HG02981 (cell line): ENCODE results near the gene SEC14L5.
"Not testable (repeated sequence)": the region's sequence is repeated elsewhere in the genome, so short reads cannot be mapped to it uniquely, and the experiment has no call there.

ENCODE experiments used
- ATAC-seq: cut with Tn5 transposase; IDR thresholded peaks from one replicate; pipeline ENCODE4 v1.9.1; 2021; ENCODE audit warnings: mild to moderate bottlenecking, moderate library complexity; ENCODE audit not compliant: unreplicated experiment

The SEC14L5 gene

DNA sequence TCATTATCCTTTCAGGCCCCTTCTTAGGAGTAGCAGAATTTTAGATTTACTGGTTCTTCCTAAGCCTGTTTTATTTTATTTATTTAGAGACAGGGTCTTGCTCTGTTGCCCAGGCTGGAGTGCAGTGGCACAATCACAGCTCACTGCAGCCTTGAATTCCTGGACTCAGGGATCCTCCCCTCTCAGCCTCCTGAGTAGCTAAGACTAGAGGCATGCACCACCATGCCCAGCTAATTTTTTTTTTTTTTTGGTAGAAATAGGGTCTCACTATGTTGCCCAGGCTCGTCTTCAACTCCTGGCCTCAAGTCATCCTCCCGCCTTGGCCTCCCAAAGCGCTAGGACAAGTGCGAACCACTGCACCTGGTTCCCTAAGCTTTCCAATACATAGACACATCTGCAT is 28.5 kb upstream of the SEC14L5 start:
- ATAC-seq = not testable (repeated sequence)

DNA sequence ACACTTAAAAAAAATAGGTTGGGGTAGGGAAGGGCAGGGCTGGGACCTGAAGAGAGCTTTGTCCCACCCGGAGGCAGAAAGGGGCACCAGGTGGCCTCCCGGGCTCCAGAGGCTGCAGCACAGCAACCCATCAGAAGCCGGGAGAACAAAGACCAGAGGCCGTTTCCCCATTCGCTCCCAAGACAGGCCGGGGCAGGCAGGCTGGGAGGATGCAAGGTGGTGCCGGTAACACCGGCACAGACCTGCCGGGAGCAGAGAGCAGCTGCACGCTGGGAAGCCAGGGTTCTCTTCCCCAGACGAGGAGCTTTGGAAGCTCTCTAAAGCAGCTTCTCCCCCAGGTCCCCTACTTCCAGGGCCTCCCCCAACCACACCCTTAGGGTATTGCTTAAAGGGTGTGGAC is 26.7 kb upstream of the SEC14L5 start:
- no peak for ATAC-seq

DNA sequence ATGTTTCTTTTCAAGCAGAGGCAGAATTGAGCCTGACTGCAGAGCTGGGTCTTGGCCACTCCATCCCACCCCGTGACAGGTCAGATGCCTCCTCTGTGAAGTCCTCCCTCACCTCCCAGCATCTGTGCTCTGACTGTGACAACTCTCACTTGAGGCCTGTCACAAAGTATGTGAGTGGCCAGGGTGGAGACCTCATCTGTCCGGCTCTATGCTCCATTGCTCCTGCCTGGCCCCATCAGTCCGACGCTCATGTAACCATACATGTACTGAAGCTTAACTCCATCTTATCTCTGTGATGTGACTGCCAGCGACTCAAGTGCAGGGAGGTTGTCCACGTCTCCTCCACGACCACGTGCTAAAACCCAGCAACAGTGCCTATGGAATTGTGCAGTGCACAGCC is 24.7 kb upstream of the SEC14L5 start:
- no peak for ATAC-seq

DNA sequence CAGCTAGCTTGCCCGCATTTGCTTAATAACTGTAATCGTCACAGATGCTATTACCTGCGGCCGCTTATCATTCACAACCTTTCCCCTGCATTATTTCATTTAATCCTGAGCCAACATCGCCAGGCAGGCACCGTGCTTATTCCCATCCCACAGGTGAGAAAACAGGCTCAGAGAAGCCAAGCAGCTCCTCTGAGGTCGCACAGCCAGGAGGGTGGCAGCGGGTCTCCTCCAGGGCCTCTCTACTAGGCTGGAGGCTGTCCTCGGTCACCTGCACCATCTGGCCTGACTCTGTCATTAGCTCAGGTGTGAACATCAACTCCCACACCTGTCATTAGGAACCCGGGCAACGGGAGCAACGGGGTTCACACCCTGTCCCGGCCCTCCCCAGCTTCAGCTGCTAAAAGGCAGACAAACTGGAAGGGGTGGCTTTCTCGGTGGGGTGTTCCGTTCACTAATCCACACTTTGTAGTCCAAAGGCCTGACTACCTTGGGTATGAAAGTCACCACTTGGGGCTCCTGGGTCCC is 24.2 kb upstream of the SEC14L5 start:
- ATAC-seq = no peak

DNA sequence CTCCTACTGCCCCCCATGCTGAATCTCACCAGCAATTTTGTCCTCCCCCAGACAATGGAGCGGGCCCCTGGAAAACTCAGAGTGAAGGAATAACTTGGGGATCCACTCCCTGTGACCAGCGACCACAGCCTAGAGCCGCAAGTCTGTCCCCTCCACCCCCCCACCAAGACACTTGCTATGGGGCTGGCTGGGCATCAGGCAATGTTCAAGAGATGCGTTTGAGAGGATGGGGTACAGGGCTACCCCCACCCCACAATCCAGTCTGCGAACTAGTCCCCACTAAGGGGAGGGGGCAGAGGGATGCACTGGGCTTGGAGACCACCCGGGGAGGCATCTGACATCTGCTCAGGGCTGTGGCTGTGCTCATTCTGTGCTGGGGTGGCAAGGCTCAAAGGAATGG is 23.5 kb upstream of the SEC14L5 start:
- ATAC-seq = no peak

DNA sequence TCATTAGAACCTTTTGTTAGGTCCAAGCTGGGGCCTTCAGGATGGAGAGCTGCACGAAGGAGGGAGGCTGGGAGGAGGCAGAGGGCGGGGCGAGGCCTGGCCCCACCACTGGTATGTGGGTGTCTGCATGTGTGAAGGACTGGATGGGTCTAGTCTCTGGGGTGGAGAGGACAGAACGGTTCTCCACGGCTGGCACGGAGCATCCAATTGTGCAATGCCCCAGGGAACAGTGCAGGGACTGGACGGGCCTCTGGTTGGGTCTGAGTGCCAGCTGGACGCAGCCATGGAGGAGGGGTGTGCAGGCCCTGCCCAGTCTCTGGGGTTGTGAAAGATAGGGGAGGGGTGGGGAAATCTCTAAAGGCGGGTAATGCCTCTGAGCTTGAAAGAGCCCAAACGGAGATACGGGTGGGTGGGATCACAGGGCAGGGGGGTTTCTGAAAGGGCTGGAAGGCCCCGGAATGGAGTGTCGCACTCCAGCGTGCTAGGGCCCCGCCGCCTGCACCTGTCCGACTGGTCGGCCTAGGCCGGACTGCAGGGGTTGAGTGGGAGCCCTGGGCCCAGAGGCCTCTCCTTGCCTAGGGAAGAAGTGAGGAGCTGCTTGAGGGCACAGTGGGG is 22.8 kb upstream of the SEC14L5 start:
- ATAC-seq = no peak

DNA sequence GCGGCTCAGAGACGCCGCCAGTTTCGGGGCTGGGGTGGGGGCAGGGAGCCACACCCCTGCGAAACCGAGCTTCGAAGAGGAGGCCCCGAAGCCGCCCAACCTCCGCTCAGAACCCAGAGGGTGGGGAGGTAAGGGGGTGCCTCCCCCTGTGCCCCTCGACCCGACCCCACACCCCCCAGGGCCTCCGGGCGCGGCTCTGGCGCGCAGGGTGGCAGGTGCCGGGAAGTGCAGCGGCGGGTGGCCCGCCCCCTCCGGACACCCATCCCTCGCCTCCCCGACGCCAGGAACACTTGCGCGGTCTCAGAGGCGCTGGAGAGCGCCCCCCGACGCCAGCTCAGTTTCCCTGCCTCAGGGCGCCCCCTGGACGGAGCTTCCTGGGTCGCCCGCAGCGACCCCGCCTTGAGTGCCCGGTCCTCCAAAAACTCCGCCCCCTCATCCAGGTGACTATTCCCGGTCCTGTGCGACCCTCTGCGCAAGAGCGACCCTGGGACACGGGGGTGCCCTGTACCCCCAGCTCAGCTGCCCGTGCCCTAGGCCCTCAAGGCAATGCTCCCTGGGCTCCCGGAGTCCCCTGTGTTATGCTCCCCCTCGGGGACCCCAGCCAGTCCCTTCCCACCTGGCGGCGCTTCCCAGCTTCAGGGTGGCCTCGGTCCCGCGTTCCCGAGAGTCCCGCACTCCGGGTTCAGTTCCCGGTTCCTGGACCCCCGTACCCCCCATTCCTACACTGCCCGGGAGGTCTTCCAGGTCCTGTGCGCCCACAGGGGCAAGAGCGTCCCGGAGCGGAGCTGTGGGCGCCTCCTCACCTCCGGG is 21.7 kb upstream of the SEC14L5 start:
- ATAC-seq = no peak

DNA sequence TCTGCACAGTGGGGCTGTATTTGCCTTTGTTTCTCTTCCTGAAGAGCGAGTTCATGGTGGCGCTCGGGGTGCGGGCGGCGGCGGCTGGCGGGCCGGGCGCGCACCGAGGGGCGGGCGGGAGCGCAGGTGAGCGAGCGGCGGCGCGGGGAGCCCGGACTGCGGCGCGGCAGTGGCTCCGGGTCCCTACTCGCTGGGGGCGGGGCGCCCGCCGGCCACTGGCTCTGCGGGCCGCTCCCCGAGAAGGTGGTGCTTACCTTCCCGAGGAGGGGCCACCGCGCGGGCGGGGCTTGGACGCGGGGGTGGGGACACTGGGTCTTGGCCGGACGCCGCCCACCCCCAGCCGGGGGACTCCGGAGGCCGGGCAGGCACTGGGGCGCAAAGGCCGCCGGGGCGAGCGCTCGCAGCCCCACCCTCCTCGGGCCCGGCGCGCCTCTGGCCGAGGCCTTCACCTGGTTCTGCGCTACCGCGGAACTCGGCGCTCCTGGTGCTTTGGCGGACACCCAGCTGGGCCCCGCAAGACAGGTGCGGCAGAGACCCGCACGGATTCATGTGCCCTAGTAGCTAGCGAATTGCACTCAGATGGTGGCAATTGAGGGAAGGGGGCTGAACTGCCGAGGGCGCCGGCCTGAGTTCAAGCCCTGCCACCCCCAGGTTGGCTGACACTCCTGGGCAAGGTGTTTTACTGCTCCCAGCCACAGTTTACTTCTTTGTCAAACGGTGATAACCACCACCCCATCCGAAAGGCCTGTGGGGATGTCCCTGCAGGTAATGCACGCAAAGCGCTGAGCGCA is 20.9 kb upstream of the SEC14L5 start, which contains the start of gene PPL:
Gene PPL, minus strand, starts transcription at position 158 of the 791 bp plus-strand sequence. Its CDS starts 103 bp downstream, at position 55.
- ATAC-seq = no peak

DNA sequence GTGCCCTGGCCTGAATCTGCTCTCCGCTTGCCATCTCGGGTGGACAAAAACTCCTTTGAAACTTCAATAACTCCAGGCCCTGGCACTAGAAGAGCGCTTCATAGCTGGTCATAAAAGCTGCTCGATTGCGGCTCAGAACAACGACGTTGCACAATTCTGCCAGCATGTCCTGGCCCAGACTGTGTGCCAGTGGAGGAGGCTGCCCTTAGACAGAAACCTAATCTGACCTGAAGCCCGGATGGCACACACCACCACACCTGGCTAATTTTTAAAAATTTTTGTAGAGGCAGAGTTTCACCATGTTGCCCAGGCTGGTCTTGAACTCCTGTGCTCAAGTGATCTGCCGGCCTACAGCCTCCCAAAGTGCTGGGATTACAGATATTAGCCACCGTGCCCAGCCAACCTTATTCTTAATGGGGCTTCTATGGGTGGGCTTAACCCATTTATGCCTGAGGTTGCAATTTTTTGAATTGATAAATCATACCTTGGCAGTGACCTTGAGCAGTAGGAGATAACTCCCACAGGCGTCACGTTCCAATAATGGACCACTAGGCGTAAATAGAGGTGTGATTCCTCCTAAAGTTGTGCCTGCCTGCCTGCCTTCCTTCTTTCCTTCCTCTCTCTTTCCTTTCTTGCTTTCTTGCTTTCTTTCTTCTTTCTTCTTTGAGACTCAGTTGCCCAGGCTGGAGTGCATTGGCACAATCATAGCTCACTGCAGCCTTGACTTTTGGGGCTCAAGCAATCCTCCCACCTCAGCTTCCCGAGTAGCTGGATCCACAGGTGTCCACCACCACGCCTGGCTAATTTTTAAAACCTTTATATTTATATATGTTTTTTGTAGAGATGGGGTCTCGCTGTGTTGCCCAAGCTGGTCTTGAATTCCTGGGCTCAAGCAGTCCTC is 20.1 kb upstream of the SEC14L5 start:
- ATAC-seq = no peak

DNA sequence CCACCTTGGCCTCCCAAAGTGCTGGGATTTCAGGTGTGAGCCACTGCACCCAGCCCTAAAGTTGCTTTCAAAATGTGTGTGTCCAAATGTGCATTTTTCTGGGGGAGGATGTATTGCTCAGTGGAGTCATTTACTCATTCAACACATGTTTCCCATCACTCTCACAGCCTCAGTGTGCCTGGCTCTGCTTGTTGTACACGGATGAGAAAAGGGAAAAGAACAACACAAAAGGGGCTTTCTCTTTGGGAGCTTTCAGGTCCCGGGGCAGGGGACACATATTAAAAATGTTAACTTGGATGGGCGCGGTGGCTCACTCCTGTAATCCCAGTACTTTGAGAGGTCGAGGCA is 19.5 kb upstream of the SEC14L5 start:
- ATAC-seq = no peak

DNA sequence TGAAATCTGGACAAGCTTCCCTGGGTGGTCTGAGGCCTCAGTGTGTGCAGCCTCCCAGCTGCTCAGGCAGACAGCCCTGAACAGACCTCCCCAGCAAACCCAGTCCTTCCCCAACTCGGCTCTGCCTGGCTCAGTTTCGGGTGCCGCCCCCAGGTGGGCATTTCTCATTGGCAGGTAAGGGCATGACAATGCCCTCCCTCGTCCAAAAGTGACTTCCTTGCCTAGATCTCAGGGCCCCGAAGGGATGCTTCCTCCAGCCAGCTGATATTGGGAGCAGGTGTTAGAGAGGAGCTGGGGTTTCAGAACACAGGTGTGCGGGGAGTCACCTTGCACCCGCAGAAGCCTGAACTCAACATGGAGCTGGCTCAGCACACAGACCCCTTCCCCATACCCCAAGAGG is 17.4 kb upstream of the SEC14L5 start:
- no peak for ATAC-seq

DNA sequence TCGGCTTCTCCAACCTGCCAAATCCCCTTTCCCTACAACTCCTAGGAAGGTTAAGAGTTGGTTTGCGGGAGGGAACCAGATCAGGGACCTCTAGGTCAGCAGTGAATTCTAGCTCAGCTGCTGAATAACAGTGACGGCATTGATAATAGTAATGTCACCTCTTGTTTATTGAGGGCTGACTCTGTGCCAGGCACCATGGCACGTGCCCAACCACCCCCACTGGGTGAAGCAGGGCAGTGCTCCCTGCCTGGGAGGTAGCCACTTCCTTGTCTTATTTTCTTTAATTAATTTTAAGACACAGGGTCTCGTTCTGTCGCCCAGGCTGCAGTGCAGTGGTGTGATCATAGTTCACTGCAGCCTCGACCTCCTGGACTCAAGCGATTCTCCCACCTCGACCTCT is 15.6 kb upstream of the SEC14L5 start:
- ATAC-seq = no peak

DNA sequence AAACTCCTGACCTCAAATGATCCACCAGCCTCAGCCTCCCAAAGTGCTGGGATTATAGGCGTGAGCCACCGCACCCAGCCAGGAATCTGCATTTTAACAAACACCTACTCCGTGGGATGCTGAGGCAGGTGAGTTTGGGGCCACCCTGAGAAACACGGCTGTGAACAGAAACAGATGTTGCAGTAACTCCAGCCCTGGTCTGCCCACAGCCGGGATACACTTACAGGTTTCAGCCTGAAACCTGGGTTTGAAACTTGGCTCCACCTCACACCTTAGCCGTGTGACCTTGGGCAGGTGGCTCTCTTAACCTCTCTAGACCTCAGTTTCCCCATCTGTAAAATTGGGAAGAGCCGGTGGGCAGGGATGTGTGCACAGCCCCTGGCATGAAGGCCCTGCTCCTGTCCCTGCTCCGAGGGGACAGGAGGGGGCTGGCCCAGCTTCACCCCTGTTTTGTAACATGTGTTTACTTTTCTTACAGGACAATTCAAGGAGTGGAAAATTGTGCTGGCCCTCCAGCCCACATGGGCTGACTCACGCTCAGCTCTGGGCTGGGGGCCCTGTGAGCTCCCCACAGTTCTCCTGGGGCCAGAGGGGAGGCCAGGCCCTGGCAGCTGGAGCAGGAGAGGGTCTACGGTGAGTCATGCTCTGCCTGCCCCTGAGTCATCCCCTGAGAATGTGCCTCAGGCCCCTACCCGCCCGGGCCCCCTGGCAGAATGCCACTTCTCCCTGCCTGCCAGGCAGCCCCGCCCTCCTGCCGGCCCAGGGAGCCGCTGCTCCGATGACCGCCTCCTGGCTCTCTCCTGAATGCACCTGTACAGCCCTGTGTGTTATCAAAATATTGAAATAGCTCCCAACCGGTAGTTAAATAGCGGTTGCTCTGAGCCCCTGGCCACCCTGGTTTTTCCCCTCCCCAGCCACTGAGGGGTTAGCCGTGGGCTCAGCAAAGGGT is 13.5 kb upstream of the SEC14L5 start:
- no peak for ATAC-seq

DNA sequence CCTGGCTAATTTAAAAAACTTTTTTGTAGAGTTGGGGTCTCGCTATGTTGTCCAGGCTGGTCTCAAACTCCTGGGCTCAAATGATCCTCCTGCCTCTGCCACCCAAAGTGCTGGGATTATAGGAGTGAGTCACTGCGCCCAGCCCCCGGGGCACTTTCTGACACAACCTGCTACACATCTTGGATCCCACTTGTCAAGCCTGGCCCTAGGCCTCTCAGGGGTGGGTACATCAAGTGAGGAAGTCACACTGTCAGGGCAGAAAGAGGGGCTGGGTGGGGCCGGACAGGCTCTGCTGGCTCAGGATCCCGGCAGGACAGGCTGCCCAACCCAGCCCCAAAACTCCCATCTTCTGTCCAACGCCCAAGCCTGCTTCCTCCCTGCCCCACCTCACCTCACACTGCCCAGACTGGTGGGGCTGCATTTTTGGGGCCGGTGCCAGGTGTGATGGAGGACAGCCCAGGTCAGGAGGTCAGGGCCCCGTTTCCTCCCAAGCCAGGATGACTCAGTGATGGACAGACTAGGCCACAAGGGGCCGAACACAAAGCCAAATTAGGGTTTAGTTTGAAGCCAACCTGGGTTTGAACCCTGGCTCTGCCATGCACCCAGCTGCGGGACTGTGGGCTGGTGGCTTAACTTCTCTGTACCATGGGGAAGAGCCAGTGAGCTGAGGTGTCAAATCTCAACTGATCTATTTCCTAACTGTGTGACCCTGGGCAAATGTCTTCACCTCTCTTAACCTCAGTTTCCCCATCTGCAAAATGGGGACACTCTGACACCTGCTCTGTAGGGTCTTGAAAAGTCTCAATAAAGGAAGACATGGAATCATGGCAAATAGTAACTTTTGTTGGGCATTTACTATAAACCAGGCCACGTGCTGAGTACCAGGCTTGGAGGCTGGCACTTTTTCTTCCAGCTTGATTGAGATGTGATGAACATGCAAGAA is 12.3 kb upstream of the SEC14L5 start:
- ATAC-seq = no peak

DNA sequence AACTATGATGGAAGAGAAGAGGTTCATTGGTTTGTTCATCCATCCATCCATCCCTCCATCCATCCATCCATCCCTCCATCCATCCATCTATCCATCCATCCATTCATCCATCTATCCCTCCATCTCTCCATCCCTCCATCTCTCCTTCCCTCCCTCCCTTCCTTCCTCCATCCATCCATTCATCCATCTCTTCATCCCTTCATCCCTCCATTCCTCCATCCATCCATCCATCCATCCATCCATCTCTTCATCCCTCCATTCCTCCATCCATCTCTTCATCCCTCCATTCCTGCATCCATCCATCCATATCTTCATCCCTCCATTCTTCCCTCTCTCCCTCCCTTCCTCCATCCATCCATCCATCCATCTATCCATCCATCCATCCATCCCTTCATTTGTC is 11.2 kb upstream of the SEC14L5 start:
- ATAC-seq = no peak

DNA sequence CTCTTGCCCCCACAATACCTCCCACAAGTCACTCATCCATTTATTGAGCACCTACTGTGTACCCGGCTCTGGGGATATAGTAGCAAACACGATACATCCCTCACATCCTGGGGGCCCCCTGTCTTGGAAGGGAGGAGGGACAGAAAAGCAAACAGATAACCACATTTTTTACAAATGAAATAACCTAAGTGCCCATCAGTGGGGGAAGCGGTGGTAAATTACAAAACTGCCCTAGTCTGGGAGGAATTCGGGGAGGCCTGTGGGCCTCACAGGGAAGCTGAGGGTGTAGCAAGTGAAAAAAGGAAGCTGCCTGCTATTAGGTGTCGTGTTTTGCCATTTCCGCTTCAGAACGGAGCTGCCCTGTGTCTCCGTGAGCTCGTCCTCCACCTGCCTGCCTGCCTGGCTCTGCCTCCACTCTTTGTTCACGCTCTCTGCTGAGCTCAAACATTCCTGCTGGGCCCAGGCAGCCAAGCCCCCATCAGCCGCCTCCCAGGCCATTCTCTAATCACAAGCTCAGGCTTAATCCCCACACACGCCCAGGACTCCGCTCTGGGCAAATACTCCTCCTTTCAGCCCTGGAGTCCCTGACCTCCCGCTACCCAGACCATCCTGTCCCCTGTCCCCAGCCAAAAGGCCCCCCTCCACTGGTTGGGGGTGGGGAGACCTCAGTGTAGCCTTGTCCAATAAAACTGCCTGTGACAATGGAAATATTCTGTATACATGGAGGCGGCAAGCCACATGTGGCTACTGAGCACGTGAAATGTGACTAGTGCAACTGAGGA is 10.2 kb upstream of the SEC14L5 start:
- no peak for ATAC-seq

DNA sequence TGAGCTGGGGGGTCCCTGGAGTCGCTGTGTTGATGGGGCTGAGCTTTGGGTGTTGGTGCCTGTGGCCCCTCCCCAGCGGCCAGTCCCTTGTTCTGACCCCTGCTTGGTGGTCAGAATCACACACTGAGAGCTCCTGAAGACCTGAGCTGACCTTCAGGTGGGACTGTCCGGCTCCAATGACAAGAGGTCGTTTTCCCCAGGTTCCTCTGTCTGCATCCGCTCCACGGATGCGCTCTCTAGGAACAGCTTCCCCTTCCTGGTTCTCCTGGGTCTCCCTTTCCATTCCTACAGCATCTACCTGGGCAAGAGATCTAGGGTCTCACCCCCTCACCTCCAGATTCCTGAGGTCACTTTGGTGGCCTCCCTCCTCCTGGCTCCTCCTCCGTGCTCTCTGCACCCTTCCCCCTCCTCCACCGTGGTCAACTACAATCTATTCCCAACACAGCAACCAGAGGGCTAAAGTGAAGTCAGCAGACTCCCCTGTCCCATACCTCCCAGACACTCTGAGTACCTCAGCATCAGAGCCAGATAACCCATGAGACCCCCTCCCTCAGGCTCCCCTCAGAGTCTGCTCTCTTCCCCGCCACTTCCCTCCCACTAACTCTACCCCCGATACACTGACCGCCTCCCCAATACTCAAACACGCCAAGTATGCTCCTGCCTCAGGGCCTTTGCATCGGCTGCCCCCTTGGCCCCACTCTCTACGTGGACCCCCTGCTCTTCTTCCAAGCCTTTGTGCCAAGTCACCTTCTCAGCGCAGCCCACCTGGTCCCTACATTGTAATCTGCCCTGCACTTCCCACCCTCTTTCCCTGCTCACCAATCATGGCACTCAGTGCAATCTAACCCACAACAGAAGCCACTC is 9.0 kb upstream of the SEC14L5 start:
- no peak for ATAC-seq
